GM06990 (cell line): ENCODE results near the gene PLXNB3.
"Not testable (repeated sequence)": the region's sequence is repeated elsewhere in the genome, so short reads cannot be mapped to it uniquely, and the experiment has no call there.

Experiments used
- DNase-seq: peaks from one replicate; pipeline ENCODE4 v3.0.0-alpha.2; 2011; ENCODE audit not compliant: insufficient read length; ENCODE audit errors: extremely low read depth
- H3K27me3 ChIP-seq: replicated peaks from 2 replicates; pipeline ENCODE4 v1.6.0; 2011; ENCODE audit warnings: low read length; ENCODE audit not compliant: control insufficient read depth, insufficient read depth
- H3K36me3 ChIP-seq: 2 replicates; pipeline ENCODE4 v1.5.1; 2011; ENCODE audit warnings: low read length; ENCODE audit not compliant: control insufficient read depth, insufficient read depth
- H3K4me3 ChIP-seq: replicated peaks from 2 replicates; pipeline ENCODE4 v1.5.1; 2011; ENCODE audit warnings: low read depth, mild to moderate bottlenecking, control low read depth, low read length
- TF ChIP-seq, protein P1 (sequence below): IDR thresholded peaks from 2 replicates; pipeline ENCODE4 v1.5.1; 2011; ENCODE audit warnings: low read length, control low read depth, mild to moderate bottlenecking, inconsistent platforms; ENCODE audit not compliant: insufficient read depth, poor library complexity, severe bottlenecking

PLXNB3 gene

DNA sequence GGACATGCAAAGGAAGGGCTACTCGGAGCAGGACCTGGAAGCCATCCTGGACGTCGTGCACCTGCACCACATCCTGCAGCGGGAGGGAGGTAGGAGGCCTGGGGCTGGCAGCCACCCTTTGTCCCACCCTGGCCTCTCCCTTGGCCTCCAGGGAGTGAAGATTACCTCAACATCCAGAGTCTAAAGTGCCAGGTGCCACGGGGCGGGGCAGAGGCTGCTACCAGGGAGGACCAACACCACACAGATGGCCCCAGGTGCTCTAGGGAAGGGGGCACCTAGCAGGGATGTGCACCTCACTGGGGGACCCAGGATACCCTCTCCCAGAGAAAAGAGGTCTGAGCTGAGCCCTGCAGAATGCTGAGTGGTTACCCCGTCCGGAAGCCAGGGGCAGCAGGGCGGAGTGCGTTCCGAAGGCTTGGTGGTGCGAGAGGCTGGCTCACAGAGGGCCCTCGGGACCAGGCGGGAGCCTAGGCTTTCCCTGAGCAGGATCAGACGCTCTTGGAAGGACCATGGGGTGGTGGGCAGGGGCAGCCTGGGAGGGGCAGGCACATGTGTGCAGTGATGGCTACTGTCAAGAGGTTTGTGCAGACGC lies 23.3 kb upstream of the PLXNB3 start:
- no peak for DNase-seq
- H3K27me3 ChIP-seq, result no peaks in the 10 kb centered on the region
- TF ChIP-seq, protein P1, sequence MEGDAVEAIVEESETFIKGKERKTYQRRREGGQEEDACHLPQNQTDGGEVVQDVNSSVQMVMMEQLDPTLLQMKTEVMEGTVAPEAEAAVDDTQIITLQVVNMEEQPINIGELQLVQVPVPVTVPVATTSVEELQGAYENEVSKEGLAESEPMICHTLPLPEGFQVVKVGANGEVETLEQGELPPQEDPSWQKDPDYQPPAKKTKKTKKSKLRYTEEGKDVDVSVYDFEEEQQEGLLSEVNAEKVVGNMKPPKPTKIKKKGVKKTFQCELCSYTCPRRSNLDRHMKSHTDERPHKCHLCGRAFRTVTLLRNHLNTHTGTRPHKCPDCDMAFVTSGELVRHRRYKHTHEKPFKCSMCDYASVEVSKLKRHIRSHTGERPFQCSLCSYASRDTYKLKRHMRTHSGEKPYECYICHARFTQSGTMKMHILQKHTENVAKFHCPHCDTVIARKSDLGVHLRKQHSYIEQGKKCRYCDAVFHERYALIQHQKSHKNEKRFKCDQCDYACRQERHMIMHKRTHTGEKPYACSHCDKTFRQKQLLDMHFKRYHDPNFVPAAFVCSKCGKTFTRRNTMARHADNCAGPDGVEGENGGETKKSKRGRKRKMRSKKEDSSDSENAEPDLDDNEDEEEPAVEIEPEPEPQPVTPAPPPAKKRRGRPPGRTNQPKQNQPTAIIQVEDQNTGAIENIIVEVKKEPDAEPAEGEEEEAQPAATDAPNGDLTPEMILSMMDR, result no peak
- H3K4me3 ChIP-seq, result no peak overlapping the region
- no peaks in the 10 kb centered on the region for H3K36me3 ChIP-seq

DNA sequence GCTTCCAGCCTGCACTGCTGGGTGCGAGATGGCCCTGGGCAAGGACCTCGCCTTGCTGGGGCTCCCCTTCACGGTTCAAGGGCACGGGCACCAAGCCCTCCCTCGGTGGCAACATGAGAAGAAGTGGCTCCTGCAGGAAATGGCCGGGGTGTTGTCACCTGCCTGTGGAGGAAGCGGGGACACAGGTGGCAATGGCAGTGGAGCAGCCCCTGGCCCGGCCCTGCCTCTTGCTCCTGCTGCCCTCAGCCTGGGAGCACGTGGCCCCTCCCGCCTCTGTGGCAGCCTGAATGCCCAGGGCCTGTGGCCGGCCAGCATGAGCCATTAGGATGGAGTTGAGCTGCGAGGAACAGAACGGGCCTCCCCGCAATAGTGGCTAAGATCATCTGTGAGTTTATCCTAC lies 22.6 kb upstream of the PLXNB3 start:
- no peak for DNase-seq
- TF ChIP-seq, protein P1, result no peak
- Histone ChIP-seq H3K27me3 (no peaks in the 10 kb centered on the region), H3K4me3 (no peak overlapping the region), H3K36me3 (no peaks in the 10 kb centered on the region)

DNA sequence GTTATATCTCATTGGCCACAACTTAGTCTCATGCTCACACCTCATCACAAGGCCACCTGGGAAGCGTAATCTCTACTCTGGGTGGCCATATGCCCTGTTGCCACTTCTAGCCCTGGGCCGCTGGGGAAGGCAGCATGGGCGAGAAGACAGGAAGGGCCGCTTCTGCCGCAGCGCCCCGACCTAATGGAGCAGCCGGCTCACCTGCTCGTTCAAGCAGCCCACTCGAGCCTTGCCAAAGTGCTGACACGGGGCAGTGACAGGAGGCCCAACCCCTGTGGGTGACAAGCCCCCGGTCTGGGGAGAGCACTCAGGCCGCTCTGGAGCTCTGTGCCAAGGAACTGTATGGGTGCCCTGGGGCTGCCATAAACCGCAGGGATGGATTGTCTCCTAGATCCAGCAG lies 21.9 kb upstream of the PLXNB3 start:
- not testable (repeated sequence) for H3K4me3 ChIP-seq, H3K27me3 ChIP-seq

GRCh38 chrX:153742796-153743467 lies 21.1 kb upstream of the PLXNB3 start:
- not testable (repeated sequence) for DNase-seq, H3K36me3 ChIP-seq, H3K27me3 ChIP-seq

More for the DNA sequence above, 21.9 kb upstream of the PLXNB3 start:
- not testable (repeated sequence) for DNase-seq, H3K36me3 ChIP-seq

DNA sequence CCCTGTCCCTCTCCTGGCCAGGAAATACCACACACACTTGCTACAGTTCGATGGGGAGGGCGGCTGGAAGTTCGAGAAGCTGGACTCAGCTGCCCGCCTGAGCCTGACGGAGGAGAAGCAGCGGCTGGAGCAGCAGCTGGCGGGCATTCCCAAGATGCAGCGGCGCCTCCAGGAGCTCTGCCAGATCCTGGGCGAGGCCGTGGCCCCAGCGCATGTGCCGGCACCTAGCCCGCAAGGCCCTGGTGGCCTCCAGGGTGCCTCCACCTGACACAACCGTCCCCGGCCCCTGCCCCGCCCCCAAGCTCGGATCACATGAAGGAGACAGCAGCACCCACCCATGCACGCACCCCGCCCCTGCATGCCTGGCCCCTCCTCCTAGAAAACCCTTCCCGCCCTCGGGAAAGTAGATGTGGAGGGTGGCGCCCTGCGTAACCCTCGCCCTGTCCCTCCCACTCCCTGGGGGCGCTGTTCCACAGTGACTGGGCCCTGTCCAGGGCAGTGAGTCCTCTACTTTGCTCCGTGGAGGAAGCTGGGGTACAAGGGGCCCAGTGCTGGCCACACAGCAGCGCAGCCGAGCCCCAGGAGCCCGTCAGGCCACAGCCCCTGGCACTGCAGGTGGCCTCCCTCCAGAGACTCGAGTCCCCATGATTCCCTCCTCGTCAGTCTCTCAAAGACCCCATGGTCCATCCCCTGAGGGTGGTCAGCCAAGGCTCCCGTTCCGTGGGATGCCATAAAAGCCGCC lies 20.4 kb upstream of the PLXNB3 start:
- H3K36me3 ChIP-seq, DNase-seq, H3K27me3 ChIP-seq, H3K4me3 ChIP-seq: not testable (repeated sequence)

More at GRCh38 chrX:153742796-153743467, 21.1 kb upstream of the PLXNB3 start:
- H3K4me3 ChIP-seq, result not testable (repeated sequence)

GRCh38 chrX:153744210-153745066 lies 19.6 kb upstream of the PLXNB3 start:
- Histone ChIP-seq H3K27me3 (no peaks in the 10 kb centered on the region), H3K4me3 (no peak overlapping the region)
- DNase-seq, result no peak

GRCh38 chrX:153745067-153745433 lies 19.0 kb upstream of the PLXNB3 start:
- not testable (repeated sequence) for H3K27me3 ChIP-seq, H3K4me3 ChIP-seq, H3K36me3 ChIP-seq, DNase-seq

More at GRCh38 chrX:153744210-153745066, 19.6 kb upstream of the PLXNB3 start:
- no peaks in the 10 kb centered on the region for H3K36me3 ChIP-seq
- TF ChIP-seq, protein P1, result peak; percentile 18
